ENCODE measurements around the gene CEP112. TPM values are rescaled to one million over a fixed set of nuclear protein-coding genes. Genes with fewer than 3 reads are reported as not detected.

Gene CEP112
- total and polyA plus RNA-seq, 2 donors (not counting 3 experiments of a cell fraction or from before 2014, with no cell fraction given): 1.5 to 25.3 TPM

DNA sequence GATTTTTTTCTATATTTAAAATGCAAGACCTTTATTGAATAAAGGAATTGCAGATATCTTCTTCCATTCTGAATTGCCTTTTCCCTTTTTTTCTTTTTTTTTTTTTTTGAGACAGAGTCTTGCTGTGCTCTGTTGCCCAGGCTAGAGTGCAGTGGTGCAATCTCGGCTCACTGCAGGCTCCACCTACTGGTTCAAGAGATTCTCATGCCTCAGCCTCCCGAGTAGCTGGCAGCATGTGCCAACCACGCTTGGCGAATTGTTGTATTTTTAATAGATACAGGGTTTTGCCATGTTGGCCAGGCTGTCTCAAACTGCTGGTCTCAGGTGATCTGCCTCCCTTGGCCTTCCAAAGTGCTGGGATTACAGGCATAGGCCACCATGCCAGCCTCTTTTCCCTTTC lies 151.5 kb downstream of the CEP112 start:
- FAIRE-seq (no peak), DNase-seq (ENCODE audit: low read depth, low spot score) (no peak)
- H3K79me2 ChIP-seq (ENCODE audit: control insufficient read depth, insufficient read depth, low read length): no peaks in the 10 kb centered on the region
- no peak overlapping the region for H3K4me2 ChIP-seq (ENCODE audit: insufficient read depth, low read length)
- no peaks in the 10 kb centered on the region for H3K36me3 ChIP-seq (ENCODE audit: control insufficient read depth in 2 of 2, extremely low read depth in 1 of 2, insufficient read depth in 2 of 2, low read length in 2 of 2)
- no TSS peak for BruUV-seq (replicated peaks)
- TF ChIP-seq, protein P1, sequence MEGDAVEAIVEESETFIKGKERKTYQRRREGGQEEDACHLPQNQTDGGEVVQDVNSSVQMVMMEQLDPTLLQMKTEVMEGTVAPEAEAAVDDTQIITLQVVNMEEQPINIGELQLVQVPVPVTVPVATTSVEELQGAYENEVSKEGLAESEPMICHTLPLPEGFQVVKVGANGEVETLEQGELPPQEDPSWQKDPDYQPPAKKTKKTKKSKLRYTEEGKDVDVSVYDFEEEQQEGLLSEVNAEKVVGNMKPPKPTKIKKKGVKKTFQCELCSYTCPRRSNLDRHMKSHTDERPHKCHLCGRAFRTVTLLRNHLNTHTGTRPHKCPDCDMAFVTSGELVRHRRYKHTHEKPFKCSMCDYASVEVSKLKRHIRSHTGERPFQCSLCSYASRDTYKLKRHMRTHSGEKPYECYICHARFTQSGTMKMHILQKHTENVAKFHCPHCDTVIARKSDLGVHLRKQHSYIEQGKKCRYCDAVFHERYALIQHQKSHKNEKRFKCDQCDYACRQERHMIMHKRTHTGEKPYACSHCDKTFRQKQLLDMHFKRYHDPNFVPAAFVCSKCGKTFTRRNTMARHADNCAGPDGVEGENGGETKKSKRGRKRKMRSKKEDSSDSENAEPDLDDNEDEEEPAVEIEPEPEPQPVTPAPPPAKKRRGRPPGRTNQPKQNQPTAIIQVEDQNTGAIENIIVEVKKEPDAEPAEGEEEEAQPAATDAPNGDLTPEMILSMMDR (IDR thresholded peaks at IDR 0.05; ENCODE audit: extremely low read depth in 1 of 2, insufficient read depth in 1 of 2, low read depth in 1 of 2, low read length in 2 of 2): no peak
- TF ChIP-seq GATA2 (IDR thresholded peaks at IDR 0.05; ENCODE audit: insufficient read depth, insufficient read length, low read depth, low read length) (no peak), FOS (IDR thresholded peaks at IDR 0.05; ENCODE audit: borderline replicate concordance, insufficient read depth, low read length) (no peak), JUN (IDR thresholded peaks at IDR 0.05; ENCODE audit: borderline replicate concordance, insufficient read depth, insufficient read length, low read depth) (no peak), POLR2AphosphoS5 (IDR thresholded peaks at IDR 0.05; ENCODE audit: insufficient read depth, low read depth, low read length) (no peak), MYC (IDR thresholded peaks at IDR 0.05; ENCODE audit: low read depth, low read length) (no peak), POLR2A (IDR thresholded peaks at IDR 0.05; ENCODE audit: low read depth, low read length) (no peak), EZH2 (IDR thresholded peaks at IDR 0.05; ENCODE audit: borderline replicate concordance, low read depth, low read length, severe bottlenecking) (no peak)
- TF ChIP-seq, protein P2, sequence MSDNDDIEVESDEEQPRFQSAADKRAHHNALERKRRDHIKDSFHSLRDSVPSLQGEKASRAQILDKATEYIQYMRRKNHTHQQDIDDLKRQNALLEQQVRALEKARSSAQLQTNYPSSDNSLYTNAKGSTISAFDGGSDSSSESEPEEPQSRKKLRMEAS (IDR thresholded peaks at IDR 0.05; ENCODE audit: insufficient read depth, insufficient read length): no peak
- ChIA-PET CTCF (interaction anchor here (0.8 kb wide), 1 partner anchor 366 kb away, joined by 3 read pairs; no protein-coding TSS in a partner anchor), POLR2A (no interaction called here)
- H3K4me3 ChIP-seq (replicated peaks in 1 of 3; ENCODE audit: insufficient read depth in 1 of 3, low read depth in 1 of 3, low read length in 3 of 3): no peak overlapping the region
- H3K9me1 ChIP-seq (replicated peaks; ENCODE audit: control insufficient read depth, extremely low read depth, insufficient read depth, low read length): no peaks in the 10 kb centered on the region
- intact Hi-C loops (cut with micrococcal nuclease) (no loop called here), dilution Hi-C loops (cut with MboI; ENCODE audit: extremely low pct_ligation_motif_present, low sequenced_read_pairs) (no loop called here)
- no peaks in the 10 kb centered on the region for H3K27me3 ChIP-seq (ENCODE audit: control insufficient read depth in 2 of 2, insufficient read depth in 2 of 2, low read length in 2 of 2)
- no peaks in the 10 kb centered on the region for H3K9me3 ChIP-seq (replicated peaks; ENCODE audit: control insufficient read depth, insufficient read depth, low read length)
- H3K4me1 ChIP-seq (ENCODE audit: control insufficient read depth, extremely low read depth, insufficient read depth, low read length): no peaks in the 10 kb centered on the region
- H4K20me1 ChIP-seq (replicated peaks; ENCODE audit: control insufficient read depth, extremely low read depth, insufficient read depth, low read length): no peaks in the 10 kb centered on the region
- H2AFZ ChIP-seq (ENCODE audit: low read depth, low read length): no peak overlapping the region
- no peak overlapping the region for H3K9ac ChIP-seq (replicated peaks; ENCODE audit: extremely low read depth, insufficient read depth, low read length)
- H3K27ac ChIP-seq (ENCODE audit: insufficient read depth, low read depth, low read length): no peak overlapping the region

Measured in endothelial cell of umbilical vein (primary cell).